Measurements from ENCODE around the gene PTDSS2.
"Not testable (repeated sequence)": the region's sequence is repeated elsewhere in the genome, so short reads cannot be mapped to it uniquely, and the experiment has no call there.

The PTDSS2 gene

DNA sequence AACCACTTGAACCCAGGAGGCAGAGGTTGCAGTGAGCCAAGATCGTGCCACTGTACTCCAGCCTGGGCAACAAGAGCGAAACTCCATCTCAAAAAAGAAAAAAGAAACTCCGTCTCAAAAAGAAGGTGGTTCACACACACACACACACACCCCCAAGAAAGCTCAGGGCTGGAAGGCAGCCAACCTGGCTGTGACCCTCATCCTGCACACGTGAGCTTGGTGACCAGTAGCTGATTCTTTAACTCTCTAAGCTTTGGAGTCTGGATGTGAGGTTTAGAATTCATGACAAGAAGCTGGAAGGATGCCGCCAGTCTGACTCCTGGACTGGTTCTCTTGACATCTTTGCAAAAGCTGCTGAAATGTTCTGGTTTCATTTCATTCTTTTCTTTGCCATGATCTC, 58.9 kb downstream of the PTDSS2 start:
- ChIA-PET POLR2A (no interaction called here), CTCF (interaction anchor here (1.1 to 1.5 kb wide), 4 partner anchors 9 to 60 kb away, joined by 3 to 7 read pairs (median 3); no protein-coding TSS in a partner anchor)
- DNase-seq, result no peak
- no peak overlapping the region for H3K27ac ChIP-seq (ENCODE audit: insufficient read depth in 1 of 2, low read depth in 1 of 2, low read length in 2 of 2, poor library complexity in 1 of 2, severe bottlenecking in 2 of 2)
- H3K27me3 ChIP-seq (replicated peaks in 2 of 5; ENCODE audit: control insufficient read depth in 4 of 5, insufficient read depth in 5 of 5, low read length in 4 of 5), result peaks cover 0 to 2% (median 0%) of the 10 kb centered on the region in 5 experiments
- H3K4me3 ChIP-seq (ENCODE audit: control insufficient read depth in 1 of 7, extremely low read depth in 1 of 7, insufficient read depth in 4 of 7, low read depth in 2 of 7, low read length in 6 of 7), result no peak overlapping the region
- H3K9me3 ChIP-seq (ENCODE audit: control extremely low read depth in 1 of 5, control insufficient read depth in 4 of 5, insufficient read depth in 2 of 5, low read depth in 1 of 5, low read length in 4 of 5), result no peaks in the 10 kb centered on the region
- peaks cover 0 to 9% (median 5%) of the 10 kb centered on the region in 4 experiments for H3K36me3 ChIP-seq (ENCODE audit: control insufficient read depth in 4 of 4, insufficient read depth in 4 of 4, low read length in 3 of 4)
- WGBS (ENCODE audit: insufficient coverage), result 88% methylated on average over 2 of the region's 5 CpGs
- H3K4me1 ChIP-seq (ENCODE audit: control extremely low read depth in 1 of 4, control insufficient read depth in 4 of 4, insufficient read depth in 4 of 4, low read length in 3 of 4), result peaks cover 3 to 34% (median 32%) of the 10 kb centered on the region in 4 experiments

DNA sequence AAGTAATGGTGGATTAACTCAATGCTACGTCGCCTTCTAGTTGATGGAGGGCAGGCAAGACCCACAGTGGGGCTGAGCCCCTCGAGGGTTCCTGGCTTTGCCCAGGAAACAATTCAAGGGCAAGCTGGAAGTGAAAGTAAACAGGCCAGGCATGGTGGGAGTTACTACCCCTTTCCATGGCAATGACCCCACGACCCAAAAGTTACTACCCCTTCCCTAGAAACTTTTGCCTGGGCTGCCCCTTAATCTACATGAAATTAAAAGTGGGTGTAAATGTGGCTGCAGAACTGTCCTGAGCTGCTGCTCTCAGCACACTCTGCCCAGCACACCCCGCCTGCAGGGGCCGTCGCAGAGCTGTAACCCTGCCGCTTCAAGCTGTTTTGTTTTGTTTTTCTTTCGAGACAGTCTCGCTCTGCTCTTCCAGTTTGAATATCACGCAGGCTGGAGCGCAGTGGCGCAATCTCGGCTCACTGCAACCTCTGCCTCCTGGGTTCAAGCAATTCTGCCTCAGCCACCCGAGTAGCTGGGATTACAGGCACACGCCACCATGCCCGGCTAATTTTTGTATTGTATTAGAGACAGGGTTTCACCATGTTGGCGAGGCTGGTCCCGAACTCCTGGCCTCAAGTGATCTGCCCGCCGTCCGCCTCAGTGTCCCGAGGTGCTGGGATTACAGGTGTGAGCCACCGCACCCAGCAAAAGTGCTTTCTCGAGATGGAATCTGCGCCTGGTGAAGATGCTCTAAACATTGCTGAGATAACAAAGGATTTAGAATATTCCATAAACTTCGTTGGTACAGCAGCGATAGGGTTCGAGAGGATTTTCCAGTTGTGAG, 62.9 kb downstream of the PTDSS2 start:
- Histone ChIP-seq H3K4me3 (ENCODE audit: control insufficient read depth in 1 of 7, extremely low read depth in 1 of 7, insufficient read depth in 4 of 7, low read depth in 2 of 7, low read length in 6 of 7) (no peak overlapping the region), H3K4me1 (ENCODE audit: control extremely low read depth in 1 of 4, control insufficient read depth in 4 of 4, insufficient read depth in 4 of 4, low read length in 3 of 4) (peaks cover 0 to 3% (median under 1%) of the 10 kb centered on the region in 4 experiments), H3K27me3 (replicated peaks in 2 of 5; ENCODE audit: control insufficient read depth in 4 of 5, insufficient read depth in 5 of 5, low read length in 4 of 5) (no peaks in the 10 kb centered on the region), H3K9me3 (ENCODE audit: control extremely low read depth in 1 of 5, control insufficient read depth in 4 of 5, insufficient read depth in 2 of 5, low read depth in 1 of 5, low read length in 4 of 5) (peaks cover 0 to 6% (median 4%) of the 10 kb centered on the region in 5 experiments), H3K36me3 (ENCODE audit: control insufficient read depth in 4 of 4, insufficient read depth in 4 of 4, low read length in 3 of 4) (peaks cover 0 to 10% (median 8%) of the 10 kb centered on the region in 4 experiments), H3K27ac (ENCODE audit: insufficient read depth in 1 of 2, low read depth in 1 of 2, low read length in 2 of 2, poor library complexity in 1 of 2, severe bottlenecking in 2 of 2) (no peak overlapping the region)
- CTCF ChIA-PET, result no interaction called here
- 93% methylated on average over 24 of the region's 29 CpGs for WGBS (ENCODE audit: insufficient coverage)
- no peak for DNase-seq
- POLR2A ChIA-PET, result no interaction called here

DNA sequence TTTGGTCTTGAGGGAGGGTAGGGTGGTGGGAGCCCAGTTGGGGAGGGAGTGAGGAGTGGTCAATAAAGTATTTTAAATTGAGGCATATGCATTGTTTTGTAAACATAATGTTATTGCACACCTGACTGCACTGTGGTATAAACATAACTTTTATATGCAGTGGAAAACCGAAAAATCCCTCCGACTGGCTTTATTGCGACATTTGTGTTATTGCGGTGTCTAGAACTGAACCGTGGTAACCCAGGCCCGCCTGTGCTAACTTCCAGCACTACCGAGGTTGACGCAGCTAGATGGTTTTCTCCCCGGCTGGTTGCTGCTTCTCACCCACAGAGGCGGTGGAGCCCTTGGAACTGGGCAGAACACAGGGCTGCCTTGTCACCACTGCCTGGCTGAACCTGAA, 64.5 kb downstream of the PTDSS2 start:
- 96% methylated on average over 9 of the region's 10 CpGs for WGBS (ENCODE audit: insufficient coverage)
- Histone ChIP-seq H3K27ac (ENCODE audit: insufficient read depth in 1 of 2, low read depth in 1 of 2, low read length in 2 of 2, poor library complexity in 1 of 2, severe bottlenecking in 2 of 2) (no peak overlapping the region), H3K36me3 (ENCODE audit: control insufficient read depth in 4 of 4, insufficient read depth in 4 of 4, low read length in 3 of 4) (peaks cover 0 to 10% (median 6%) of the 10 kb centered on the region in 4 experiments), H3K9me3 (ENCODE audit: control extremely low read depth in 1 of 5, control insufficient read depth in 4 of 5, insufficient read depth in 2 of 5, low read depth in 1 of 5, low read length in 4 of 5) (peaks cover 0 to 6% (median 4%) of the 10 kb centered on the region in 5 experiments), H3K4me3 (ENCODE audit: control insufficient read depth in 1 of 7, extremely low read depth in 1 of 7, insufficient read depth in 4 of 7, low read depth in 2 of 7, low read length in 6 of 7) (no peak overlapping the region), H3K27me3 (replicated peaks in 2 of 5; ENCODE audit: control insufficient read depth in 4 of 5, insufficient read depth in 5 of 5, low read length in 4 of 5) (no peaks in the 10 kb centered on the region), H3K4me1 (ENCODE audit: control extremely low read depth in 1 of 4, control insufficient read depth in 4 of 4, insufficient read depth in 4 of 4, low read length in 3 of 4) (peaks cover 0 to 4% (median 3%) of the 10 kb centered on the region in 4 experiments)
- no peak for DNase-seq
- ChIA-PET POLR2A (no interaction called here), CTCF (interaction anchor here (1.0 kb wide), 2 partner anchors 63 to 66 kb away, joined by 3 to 4 read pairs; no protein-coding TSS in a partner anchor)

DNA sequence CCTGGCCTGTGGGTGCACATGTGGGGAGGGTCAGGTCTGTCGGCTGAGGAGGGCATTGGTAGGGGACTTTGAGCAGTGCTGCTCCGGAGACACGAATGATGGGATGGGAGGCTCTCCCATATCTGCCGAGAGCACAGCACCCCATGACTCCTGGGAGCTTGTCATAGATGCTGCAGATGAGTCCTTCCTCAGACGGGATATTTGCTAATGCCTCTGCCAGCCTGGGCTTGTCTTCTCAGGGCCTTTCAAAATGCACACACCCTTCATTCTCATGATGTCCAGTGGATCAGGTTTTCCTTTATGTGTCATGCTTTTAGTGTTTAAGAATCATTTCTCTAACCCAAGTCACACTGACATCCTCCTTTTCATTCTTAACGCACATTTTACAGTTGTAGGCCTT, 65.1 kb downstream of the PTDSS2 start:
- ChIA-PET CTCF (interaction anchor here (1.3 kb wide), 1 partner anchor 17 kb away, joined by 6 read pairs; no protein-coding TSS in a partner anchor), POLR2A (no interaction called here)
- WGBS (ENCODE audit: insufficient coverage), result 100% methylated on average over 6 of the region's 6 CpGs
- no peak overlapping the region for H3K27ac ChIP-seq (ENCODE audit: insufficient read depth in 1 of 2, low read depth in 1 of 2, low read length in 2 of 2, poor library complexity in 1 of 2, severe bottlenecking in 2 of 2)
- DNase-seq, result no peak
- H3K27me3 ChIP-seq (replicated peaks in 2 of 5; ENCODE audit: control insufficient read depth in 4 of 5, insufficient read depth in 5 of 5, low read length in 4 of 5), result no peaks in the 10 kb centered on the region
- H3K4me3 ChIP-seq (ENCODE audit: control insufficient read depth in 1 of 7, extremely low read depth in 1 of 7, insufficient read depth in 4 of 7, low read depth in 2 of 7, low read length in 6 of 7), result no peak overlapping the region
- peaks cover 0 to 4% (median 3%) of the 10 kb centered on the region in 4 experiments for H3K4me1 ChIP-seq (ENCODE audit: control extremely low read depth in 1 of 4, control insufficient read depth in 4 of 4, insufficient read depth in 4 of 4, low read length in 3 of 4)
- peaks cover 0 to 6% (median 4%) of the 10 kb centered on the region in 5 experiments for H3K9me3 ChIP-seq (ENCODE audit: control extremely low read depth in 1 of 5, control insufficient read depth in 4 of 5, insufficient read depth in 2 of 5, low read depth in 1 of 5, low read length in 4 of 5)
- peaks cover 0 to 5% (median 3%) of the 10 kb centered on the region in 4 experiments for H3K36me3 ChIP-seq (ENCODE audit: control insufficient read depth in 4 of 4, insufficient read depth in 4 of 4, low read length in 3 of 4)

DNA sequence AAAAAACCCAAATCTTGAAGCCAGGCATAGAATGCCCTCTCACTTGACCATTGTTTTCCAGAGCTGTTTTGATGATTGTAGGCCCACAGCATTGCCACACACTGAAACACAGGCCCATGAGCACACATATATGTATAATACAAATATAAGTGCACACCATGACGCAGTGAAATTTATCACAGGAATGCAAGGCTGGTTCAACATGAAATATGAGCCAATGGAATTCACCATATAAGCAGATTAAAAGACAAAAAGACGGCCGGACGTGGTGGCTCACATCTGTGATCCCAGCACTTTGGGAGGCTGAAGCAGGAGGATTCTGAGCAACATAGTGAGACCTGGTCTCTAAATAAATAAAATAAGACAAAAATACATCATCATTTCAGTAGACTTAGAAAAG, 66.3 kb downstream of the PTDSS2 start:
- ChIA-PET POLR2A (no interaction called here), CTCF (interaction anchor here (1.1 to 1.3 kb wide), 2 partner anchors 18 to 111 kb away, joined by 3 to 6 read pairs; no protein-coding TSS in a partner anchor)
- Histone ChIP-seq H3K9me3 (ENCODE audit: control extremely low read depth in 1 of 5, control insufficient read depth in 4 of 5, insufficient read depth in 2 of 5, low read depth in 1 of 5, low read length in 4 of 5) (peaks cover 0 to 6% (median 4%) of the 10 kb centered on the region in 5 experiments), H3K36me3 (ENCODE audit: control insufficient read depth in 4 of 4, insufficient read depth in 4 of 4, low read length in 3 of 4) (peaks cover 0 to 5% (median 2%) of the 10 kb centered on the region in 4 experiments), H3K27ac (ENCODE audit: insufficient read depth in 1 of 2, low read depth in 1 of 2, low read length in 2 of 2, poor library complexity in 1 of 2, severe bottlenecking in 2 of 2) (no peak overlapping the region), H3K4me3 (ENCODE audit: control insufficient read depth in 1 of 7, extremely low read depth in 1 of 7, insufficient read depth in 4 of 7, low read depth in 2 of 7, low read length in 6 of 7) (no peak overlapping the region), H3K27me3 (replicated peaks in 2 of 5; ENCODE audit: control insufficient read depth in 4 of 5, insufficient read depth in 5 of 5, low read length in 4 of 5) (no peaks in the 10 kb centered on the region), H3K4me1 (ENCODE audit: control extremely low read depth in 1 of 4, control insufficient read depth in 4 of 4, insufficient read depth in 4 of 4, low read length in 3 of 4) (peaks cover 0 to 4% (median 3%) of the 10 kb centered on the region in 4 experiments)
- 100% methylated on average over 1 of the region's 4 CpGs for WGBS (ENCODE audit: insufficient coverage)
- DNase-seq, result no peak

DNA sequence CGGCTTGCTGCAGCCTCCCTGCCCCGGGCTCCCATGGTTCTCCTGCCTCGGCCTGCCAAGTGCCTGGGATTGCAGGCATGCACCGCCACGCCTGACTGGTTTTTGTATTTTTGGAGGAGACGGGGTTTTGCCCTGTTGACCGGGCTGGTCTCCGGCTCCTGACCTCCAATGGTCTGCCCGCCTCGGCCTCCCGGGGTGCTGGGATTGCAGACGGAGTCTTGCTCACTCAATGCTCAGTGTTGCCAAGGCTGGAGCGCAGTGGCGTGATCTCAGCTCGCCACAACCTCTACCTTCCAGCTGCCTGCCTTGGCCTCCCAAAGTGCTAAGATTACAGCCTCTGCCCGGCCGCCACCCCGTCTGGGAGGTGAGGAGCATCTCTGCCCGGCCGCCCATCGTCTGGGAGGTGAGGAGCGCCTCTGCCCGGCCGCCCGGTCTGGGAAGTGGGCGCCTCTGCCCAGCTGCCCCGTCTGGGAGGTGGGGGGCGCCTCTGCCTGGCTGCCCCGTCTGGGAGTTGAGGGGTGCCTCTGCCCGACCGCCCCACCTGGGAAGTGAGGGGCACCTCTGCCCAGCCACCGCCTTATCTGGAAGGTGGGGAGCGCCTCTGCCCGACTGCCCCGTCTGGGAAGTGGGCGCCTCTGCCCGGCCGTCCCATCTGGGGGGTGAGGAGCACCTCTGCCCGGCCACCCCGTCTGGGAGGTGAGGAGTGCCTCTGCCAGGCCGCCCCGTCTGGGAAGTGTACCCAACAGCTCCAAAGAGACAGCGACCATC, 67.0 kb downstream of the PTDSS2 start:
- DNase-seq; H3K27me3 ChIP-seq (replicated peaks in 2 of 5; ENCODE audit: control insufficient read depth in 4 of 5, insufficient read depth in 5 of 5, low read length in 4 of 5); H3K4me1 ChIP-seq (ENCODE audit: control extremely low read depth in 1 of 4, control insufficient read depth in 4 of 4, insufficient read depth in 4 of 4, low read length in 3 of 4); H3K36me3 ChIP-seq (ENCODE audit: control insufficient read depth in 4 of 4, insufficient read depth in 4 of 4, low read length in 3 of 4); H3K27ac ChIP-seq (ENCODE audit: insufficient read depth in 1 of 2, low read depth in 1 of 2, low read length in 2 of 2, poor library complexity in 1 of 2, severe bottlenecking in 2 of 2); H3K9me3 ChIP-seq (ENCODE audit: control extremely low read depth in 1 of 5, control insufficient read depth in 4 of 5, insufficient read depth in 2 of 5, low read depth in 1 of 5, low read length in 4 of 5); POLR2A ChIA-PET; H3K4me3 ChIP-seq (ENCODE audit: control insufficient read depth in 1 of 7, extremely low read depth in 1 of 7, insufficient read depth in 4 of 7, low read depth in 2 of 7, low read length in 6 of 7): not testable (repeated sequence)
- WGBS (ENCODE audit: insufficient coverage), result 98% methylated on average over 40 of the region's 43 CpGs
- CTCF ChIA-PET, result interaction anchor here (1.1 to 1.5 kb wide), 2 partner anchors 12 to 112 kb away, joined by 3 to 5 read pairs; no protein-coding TSS in a partner anchor
